Kidney glomerular epithelial cell (primary cell): ENCODE measurements around the gene TEX28.
"Not testable (repeated sequence)": the region's sequence is repeated elsewhere in the genome, so short reads cannot be mapped to it uniquely, and the experiment has no call there.

Experiments
- DNase-seq: peaks from one replicate; lab custom pipeline; 2025; lab: John Stamatoyannopoulos, UW

The TEX28 gene

DNA sequence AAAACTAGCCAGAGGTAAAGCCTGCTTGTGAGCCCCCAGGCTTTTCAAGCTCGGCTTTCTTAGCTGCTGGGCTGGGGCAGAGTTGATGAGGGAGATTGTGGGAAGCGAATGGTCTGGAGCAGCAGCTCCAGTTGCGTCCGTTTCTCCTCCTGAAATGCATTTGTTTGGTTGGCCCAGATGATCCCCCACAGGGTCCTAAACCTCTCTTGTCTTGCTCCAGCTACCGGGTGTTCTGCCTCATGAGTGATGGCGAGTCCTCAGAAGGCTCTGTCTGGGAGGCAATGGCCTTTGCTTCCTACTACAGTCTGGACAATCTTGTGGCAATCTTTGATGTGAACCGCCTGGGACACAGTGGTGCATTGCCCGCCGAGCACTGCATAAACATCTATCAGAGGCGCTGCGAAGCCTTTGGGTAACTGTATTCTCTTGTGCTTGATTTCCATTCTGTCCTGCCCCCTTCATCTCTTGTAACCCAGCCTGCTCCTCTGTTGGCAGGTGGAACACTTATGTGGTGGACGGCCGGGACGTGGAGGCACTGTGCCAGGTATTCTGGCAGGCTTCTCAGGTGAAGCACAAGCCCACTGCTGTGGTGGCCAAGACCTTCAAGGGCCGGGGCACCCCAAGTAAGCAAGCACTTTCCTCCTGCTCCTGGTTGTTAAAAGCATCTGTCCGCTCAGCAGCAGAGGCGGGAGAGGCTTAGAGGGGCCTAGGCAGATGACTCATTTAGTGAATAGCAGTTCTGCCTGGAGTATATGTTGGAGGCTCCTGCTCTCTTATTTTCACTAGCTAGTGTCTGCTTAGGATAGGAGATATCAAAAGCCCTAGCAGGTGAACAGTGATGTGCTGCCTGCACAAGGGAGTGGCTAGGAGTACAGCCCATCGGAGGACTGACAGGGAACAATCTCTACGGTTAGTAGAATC is 16.0 kb upstream of the TEX28 start:
- DNase-seq, result no peak

DNA sequence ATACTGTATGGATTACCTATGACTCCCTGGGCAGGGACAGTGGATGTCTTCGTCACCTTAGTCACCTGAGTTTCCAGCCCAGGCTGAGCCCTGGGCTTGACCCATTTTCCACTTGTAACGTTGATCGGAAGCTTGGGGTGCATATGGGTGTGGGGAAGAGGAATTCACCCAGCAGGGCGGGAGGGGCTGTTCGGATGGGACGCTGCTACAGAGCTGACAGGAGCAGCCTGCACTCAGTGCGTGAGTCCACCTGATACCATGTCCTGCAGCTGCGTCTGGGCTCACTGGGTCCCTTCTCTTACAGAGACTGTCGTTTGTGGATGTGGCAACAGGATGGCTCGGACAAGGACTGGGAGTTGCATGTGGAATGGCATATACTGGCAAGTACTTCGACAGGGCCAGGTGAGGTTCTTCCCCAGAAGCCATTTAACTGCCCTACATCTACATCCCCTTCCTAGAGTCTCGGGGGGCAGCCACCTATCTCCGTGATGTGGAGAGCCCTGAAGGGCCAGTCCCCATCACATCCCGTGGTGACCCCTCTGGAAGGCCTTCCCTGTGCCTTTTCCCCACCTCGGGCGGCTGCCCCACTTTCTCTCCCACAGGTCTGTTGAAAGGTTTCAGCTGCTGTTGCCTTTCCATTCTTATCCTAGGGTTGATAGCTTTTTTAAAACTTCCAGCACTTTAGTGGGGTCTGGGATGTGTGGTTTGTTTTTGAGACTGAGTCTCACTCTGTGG is 14.3 kb upstream of the TEX28 start:
- no peak for DNase-seq

DNA sequence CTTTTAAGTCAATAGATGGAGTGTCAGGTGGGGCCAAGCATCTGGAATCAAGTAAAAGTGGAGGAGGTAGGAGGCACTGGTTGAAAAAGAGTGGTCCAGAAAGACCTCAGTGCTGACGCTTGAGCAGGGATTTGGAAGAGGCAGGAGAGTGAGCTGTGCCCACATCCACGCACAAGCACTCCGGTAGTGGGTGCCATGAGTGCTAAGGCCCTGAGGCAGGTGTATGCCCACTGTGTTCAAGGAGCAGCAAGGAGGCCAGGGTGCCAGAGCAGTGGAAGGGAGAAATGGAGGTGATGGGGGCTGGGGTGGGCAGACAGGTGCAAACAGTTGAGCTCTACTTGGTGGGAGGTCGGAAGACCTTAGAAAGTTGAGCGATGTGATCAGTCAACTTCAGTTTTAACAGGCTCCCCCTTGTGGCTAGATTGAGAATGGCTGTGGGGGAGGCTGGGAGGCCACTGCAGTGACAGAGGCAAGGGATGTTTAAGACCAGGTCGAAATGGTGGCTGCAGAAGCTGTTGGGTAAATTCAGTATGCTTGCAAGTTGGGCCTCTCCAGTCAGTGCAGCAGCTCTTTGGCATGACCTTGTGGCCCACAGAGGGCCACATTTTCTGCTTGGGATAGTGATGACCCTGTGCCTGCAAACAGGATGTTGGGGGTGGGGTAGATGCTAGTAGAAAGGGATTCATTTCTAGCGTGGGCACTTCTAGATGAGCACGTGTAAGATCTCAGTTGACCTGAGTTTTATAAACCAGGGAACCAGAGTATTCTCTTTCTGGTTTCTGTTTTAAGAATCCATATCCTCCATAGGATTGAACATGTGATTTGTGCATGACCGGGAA is 13.4 kb upstream of the TEX28 start:
- DNase-seq, result peak; percentile 2

DNA sequence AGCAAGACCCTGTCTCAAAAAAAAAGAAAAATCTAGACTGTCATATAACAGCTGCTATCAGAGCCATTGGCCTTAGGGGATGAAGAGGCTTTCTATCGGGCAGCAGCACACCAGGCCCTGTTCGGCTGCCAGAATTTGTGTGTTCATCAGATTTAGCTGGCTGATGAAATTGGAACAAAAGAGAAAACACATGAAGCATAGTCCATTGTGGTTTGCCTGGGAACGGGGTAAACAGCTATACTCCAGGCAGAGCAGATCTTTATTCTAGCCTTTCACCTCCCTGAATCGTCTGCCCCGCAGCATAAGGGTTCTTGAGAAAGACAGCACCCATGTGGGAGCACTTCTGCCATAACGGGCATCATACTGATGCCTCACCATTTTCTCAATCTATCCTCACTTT is 12.3 kb upstream of the TEX28 start:
- DNase-seq, result no peak

DNA sequence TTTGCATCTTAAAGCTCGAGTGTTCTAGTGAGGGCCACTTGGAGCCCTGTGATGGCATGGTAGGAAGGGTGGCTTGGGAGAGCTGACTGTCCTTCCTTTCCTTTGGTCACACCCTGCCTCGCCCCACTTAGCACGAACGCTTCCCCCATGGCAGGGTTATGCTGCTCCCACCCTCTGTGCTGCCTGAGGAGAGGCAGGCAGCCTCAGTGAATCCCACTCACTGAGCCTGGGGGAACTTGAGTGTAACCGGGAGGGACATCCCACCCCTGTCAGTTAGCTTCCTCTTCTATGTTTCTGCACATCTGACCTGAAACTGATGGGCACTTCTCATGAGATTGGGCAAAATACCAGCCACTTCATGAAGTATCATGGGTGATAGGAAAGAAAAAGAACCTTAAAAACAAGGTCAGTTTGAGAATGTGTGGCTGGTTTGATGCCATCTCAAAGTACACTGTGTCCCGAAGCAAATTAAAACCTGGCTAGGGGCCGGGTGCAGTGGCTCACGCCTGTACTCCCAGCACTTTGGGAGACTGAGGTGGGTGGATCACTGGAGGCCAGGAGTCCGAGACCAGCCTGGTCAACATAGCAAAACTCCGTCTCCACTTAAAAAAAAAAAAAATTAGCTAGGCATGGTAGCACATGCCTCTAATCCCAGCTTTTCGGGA is 10.7 kb upstream of the TEX28 start:
- DNase-seq, result no peak

DNA sequence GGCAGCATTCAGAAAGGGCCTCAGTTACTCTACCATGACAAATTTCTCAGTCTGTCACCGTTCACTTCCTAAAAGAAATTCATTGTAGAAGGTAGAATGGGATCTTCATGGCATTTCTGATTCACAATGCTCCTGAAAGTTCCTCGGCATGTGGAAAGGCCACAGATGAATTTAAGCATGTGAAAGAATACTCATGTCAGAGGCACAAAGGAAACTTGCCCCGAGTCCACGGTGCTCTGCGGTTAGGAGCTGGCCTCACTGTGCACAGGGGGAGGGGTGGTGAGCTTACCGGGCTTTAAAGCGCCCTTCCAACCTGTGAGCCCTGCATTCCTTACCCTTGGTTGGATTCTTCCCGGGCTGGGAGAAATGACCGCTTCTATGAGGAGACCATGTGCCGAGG is 9.9 kb upstream of the TEX28 start:
- DNase-seq, result no peak

DNA sequence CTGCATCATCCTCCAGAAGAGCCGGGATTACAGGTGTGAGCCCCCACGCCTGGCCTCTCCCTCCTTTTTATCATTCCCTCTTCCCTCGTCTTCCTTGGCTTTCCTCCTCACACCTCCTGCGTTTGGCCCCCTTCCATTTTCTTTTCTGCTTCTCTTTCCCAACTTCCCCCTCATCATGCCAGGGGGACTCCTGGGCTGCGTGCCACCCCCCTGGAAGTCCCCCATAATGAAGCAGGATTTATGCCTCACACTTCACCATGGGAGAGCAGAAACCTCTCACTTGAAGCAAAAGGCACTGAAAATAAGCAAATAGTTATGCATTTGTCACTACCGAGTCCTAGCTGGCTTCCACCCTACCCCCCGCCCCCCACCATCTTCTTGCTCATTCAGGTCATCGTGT is 8.6 kb upstream of the TEX28 start:
- no peak for DNase-seq

DNA sequence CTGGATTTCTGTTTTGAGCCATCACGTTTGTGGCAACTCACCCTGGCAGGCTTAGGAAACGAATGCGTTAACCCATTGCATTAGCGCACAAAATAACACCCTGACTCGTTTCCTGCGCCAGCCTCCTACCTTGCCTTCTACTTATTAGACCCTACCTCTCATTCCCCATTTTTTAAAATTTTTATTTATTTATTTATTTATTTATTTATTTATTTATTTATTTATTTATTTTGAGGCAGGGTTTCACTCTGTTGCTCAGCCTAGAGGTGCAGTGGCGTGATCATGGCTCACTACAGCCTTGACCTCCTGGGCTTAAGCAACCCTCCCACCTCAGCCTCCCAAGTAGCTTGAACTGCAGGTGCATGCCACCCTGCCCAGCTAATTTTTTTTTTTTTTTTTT is 8.1 kb upstream of the TEX28 start:
- not testable (repeated sequence) for DNase-seq

DNA sequence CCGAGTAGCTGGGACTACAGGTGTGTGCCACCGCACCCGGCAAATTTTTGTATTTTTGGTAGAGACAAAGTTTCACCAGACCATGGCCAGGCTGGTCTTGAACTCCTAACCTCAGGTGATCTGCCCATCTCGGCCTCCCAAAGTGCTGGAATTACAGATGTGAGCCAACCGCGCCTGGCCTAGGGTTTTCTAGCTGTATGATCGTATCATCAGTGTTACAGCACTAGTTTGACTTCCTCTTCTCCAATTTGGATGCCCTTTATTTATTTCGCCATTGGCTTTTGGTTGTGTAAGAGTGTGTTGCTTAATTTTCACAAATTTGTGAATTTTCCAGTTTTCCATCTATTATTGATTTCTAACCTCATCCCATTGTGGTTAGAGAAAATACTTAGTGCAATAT is 5.9 kb upstream of the TEX28 start:
- DNase-seq, result no peak

DNA sequence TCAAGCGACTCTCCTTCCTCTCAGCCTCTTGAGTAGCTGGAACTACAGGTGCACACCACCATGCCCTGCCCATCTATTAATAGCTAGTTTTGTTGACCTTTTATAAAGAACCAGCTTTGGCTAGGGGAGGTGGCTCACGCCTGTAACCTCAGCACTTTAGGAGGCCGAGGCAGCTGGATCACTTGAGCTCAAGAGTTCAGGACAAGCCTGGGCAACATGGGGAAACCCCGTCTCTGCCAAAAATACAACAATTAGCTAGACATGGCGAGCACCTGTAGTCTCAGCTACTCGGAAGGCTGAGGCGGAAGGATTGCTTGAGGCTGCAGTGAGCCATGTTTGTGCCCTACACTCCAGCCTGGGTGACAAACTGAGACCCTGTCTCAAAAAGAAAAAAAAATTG is 3.4 kb upstream of the TEX28 start:
- DNase-seq, result no peak

DNA sequence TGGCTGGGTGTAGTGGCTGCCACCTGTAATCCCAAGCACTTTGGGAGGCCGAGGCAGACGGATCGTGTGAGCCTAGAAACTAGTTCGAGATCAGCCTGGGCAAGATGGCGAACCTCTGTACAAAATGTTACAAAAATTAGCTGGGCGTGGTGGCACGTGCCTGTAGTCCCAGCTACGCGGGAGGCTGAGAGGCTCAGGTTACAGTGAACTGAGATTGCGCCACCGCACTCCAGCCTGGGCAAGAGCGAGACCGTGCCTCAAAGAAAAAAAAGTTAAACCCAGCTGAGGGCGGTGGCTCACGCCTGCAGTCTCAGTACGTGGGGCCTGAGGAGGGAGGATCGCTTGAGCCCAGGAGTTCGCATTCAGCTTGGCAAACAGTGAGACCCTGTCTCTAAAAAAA is 1.8 kb upstream of the TEX28 start:
- no peak for DNase-seq

DNA sequence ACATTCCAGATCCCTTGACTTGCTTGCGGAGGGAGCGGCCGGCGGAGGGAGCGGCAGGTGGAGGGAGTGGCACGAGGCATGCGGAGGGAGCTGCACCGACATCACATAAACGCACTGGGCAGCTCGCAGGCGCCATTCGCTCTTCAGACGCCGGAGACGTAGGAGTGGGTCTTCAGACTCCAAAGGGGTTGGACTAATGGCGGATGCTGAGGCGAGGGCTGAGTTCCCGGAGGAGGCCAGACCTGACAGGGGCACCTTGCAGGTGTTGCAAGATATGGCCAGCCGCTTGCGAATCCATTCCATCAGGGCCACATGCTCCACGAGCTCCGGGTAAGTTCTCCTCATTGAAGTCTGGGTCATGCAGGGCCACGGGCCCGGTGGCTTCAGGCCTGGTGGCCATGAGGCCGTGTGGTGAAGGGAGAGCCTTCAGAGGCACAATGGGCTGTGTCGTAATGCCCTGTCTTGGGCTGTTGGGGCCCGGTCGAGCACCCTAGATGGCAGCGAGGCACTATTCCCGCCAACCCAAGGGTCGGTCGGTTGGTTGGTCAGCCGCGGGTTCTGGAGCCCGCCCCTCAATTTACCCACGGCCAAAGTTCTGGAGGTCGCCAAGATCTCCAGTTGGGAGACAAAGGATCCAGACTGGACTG is 863 bp upstream of the TEX28 start, which contains the start of gene TKTL1:
TSS of gene TKTL1 (plus strand) at position 132 of the 647 bp plus-strand sequence. CDS start at position 197, 65 bp downstream.
- DNase-seq, result no peak

DNA sequence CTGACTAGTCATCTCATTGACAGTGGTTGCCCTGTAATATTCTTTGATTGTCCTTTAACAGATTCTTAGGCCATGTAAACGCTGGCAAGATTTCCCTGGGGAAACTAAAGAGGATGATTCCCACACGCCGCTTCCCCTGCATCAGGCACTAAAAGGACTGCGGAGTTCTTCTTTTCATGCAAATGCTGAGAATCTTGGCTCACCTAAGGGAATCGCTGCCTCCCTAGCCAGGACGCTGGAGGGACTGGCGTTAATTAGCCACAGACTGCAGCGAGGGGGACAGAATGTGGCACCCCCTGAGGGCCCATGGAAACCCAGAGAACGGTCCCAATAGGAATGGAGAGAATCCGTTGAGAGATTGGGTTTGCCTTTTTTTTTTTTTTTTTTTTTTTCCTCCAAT is 8.5 kb downstream of the TEX28 start:
- DNase-seq, result not testable (repeated sequence)

DNA sequence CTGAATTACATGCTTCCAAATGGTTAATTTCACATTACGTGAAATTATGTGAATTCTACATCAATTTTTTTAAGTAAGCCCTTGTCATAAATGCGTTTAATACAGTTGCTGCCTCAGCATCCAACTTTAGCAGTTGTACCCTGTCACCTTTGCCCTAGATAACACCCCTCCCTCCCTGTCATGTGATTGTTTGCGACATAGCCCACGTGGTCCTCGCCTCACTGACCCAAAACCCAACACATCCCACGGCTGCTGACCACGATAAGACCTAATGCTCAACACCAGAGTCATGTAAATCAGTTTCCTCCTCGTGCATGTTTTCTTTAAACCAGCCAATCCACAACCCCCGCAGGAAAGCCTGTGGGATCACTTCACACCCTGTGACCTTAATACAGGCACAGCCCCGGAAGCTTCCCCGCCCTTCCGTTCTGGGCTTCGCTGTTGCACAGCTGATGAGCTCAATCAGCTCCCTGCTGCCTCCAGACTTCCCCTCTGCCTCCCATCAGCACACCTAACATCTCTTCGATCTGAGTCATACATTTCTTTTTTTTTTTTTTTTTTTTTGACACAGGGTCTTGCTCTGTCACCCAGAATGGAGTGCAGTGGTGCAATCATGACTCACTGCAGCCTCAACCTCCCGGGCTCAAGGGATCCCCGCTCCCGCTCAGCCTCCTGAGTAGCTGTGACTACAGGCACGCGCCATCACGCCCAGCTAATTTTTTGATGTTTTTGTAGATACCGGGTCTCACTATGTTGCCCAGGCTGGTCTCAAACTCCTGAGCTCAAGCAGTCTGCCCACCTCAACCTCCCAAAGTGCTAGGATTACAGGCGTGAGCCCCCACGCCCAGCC is 10.2 kb downstream of the TEX28 start:
- DNase-seq, result not testable (repeated sequence)

DNA sequence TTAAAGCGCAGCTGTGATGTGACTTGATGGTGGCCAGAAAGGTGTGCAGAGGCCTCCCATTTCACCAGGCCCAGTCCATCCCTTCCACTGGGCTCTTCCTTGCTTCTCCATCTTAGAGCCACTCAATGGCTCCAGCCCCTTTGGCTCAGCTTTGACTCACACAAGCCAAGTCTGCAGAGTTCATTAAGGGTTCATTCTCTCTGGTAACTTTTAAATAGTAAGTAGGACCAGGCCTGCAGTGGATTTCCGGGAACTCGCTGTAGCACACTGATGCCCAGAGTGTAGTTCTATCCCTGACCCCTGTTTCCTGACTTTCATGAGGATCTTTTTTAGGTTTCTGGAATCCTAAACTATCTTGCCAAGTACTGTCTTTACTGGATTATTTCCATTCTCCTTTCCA is 25.7 kb downstream of the TEX28 start:
- not testable (repeated sequence) for DNase-seq

DNA sequence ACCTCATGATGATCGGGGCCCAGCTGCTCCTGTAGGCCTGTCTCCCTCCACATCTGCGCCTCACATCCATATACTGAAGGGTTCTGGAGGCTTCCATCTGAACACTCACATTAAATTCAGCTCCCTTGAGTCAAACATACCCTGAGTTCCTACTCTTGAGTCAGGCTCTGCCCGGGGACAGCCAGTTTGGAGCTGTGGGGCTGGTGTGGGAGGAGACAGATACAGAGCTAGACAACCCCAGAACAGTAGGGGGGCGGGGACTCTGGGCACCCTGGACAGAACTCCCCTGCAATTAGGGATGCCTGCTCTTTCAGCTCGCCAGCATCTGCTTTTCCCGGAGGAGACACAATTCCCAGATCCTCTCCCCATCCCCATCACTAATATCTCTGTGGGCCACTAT is 31.9 kb downstream of the TEX28 start:
- not testable (repeated sequence) for DNase-seq

DNA sequence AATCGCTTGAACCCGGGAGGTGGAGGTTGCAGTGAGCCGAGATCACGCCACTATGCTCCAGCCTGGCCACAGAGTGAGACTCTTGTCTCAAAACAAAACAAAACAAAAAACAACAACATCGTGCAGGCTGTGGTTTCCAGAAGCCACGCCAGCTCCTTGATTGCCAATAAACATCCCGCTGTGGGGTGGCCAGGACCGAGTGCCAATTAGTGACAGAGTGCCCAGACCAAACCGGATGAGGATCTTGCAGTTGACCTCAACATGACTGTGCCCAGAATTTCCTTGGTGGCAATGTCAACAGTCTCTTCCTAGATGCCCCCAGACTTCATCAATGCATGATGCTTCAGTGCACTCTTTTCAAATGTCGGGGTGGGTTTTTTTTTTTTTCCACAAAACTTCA is 36.2 kb downstream of the TEX28 start:
- not testable (repeated sequence) for DNase-seq

DNA sequence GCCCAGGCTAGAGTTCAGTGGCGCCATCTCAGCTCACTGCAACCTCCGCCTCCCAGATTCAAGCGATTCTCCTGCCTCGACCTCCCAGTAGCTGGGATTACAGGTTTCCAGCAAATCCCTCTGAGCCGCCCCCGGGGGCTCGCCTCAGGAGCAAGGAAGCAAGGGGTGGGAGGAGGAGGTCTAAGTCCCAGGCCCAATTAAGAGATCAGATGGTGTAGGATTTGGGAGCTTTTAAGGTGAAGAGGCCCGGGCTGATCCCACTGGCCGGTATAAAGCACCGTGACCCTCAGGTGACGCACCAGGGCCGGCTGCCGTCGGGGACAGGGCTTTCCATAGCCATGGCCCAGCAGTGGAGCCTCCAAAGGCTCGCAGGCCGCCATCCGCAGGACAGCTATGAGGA is 37.6 kb downstream of the TEX28 start, which contains the start of gene OPN1MW3:
TSS of gene OPN1MW3 (plus strand) at position 301 of the 400 bp plus-strand sequence. CDS start at position 339, 38 bp downstream.
- not testable (repeated sequence) for DNase-seq

DNA sequence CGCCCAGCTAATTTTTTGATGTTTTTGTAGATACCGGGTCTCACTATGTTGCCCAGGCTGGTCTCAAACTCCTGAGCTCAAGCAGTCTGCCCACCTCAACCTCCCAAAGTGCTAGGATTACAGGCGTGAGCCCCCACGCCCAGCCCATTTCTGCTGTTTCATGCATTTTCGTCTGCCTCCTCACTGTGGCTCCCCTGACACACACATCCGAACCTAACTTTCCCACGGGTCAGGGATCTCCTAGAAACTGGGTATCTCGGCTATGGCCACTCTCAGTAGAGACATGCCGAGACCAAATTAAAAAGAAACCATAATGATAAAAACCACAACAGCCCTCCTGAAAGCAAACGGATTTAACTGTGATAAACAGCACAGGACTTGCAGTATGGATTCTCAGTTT is 46.8 kb downstream of the TEX28 start:
- DNase-seq, result not testable (repeated sequence)
